ENCODE results near the gene MRPL10.

Gene MRPL10

GRCh38 chr17:47801906-47802305, 29.4 kb downstream of the MRPL10 start:
- no peak for TF ChIP-seq CTCF (IDR thresholded peaks at IDR 0.05; ENCODE audit: extremely low read depth, missing control alignments)
- no peak for DNase-seq (ENCODE audit: low spot score)

DNA sequence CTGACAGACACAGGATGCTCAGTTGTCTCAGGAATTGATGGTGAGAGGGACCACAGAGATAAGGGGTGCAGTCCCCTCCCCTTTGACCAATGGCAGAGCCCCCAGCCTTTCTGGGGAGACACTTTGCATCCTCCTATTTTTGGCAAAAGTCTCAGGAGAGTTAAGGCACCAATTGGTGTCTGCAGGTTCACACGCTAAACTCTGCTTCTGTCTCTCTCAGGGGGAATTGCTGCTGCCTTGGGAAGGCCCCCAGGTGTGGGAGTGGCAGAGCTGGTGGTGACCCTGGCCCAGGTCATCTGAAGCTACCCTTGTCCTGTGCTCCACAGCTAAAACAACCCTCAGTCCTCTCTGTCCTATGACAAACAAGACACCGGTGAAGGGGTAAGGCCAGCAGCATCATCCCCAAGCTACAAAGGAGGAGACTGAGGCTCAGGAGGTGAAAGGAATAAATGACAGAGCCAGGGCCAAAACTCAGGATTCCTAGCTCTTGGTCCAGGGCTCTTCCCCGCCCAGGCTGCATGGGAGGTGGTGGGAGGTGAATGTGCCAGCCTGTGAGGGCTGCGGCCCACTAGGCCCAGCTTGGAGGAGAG, 30.1 kb downstream of the MRPL10 start:
- TF ChIP-seq CTCF (IDR thresholded peaks at IDR 0.05; ENCODE audit: extremely low read depth, missing control alignments), result no peak
- no peak for DNase-seq (ENCODE audit: low spot score)

DNA sequence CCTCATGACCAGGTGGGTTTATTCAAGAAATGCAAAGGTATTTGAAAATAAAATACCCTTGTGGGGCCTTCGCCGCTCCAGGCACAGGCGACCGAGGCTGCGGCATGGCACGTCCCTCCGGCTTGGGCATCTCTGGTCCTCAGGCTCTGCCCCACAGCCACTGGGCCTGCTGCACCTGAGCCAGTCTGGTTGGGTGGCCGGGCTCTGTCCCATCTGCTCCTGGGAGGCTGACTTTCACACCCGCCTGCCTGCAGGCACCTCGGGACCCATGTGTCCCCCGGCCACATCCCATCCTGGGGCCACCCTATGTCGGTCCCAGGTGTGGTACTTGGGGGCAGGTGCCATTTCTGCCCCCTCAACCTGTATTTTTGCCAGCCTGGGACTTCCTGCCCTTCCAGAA, 30.7 kb downstream of the MRPL10 start:
- DNase-seq (ENCODE audit: low spot score), result no peak
- TF ChIP-seq CTCF (IDR thresholded peaks at IDR 0.05; ENCODE audit: extremely low read depth, missing control alignments), result no peak

- DNase-seq (ENCODE audit: low spot score), result no peak
- no peak for TF ChIP-seq CTCF (IDR thresholded peaks at IDR 0.05; ENCODE audit: extremely low read depth, missing control alignments)
Measured at GRCh38 chr17:47797797-47798196, 33.5 kb downstream of the MRPL10 start.

GRCh38 chr17:47792979-47793378, 38.4 kb downstream of the MRPL10 start:
- TF ChIP-seq CTCF (IDR thresholded peaks at IDR 0.05; ENCODE audit: extremely low read depth, missing control alignments), result no peak
- DNase-seq (ENCODE audit: low spot score), result no peak

DNA sequence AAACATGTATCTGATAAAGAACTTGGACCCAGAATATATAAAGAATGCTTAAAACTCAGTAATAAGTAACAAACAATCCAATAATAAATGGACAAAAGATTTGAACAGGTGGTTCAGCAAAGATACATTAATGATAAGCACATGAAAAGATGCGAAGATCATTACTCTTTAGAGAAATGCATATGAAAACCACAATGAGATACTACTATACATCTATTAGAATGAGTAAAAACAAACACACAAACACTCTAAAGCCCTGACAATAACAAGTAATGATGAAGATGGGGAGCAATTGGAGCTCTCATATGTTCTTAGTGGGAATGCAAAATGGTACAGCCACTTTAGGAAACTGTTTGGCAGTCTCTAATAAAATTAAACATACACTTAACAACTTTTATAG, 38.9 kb downstream of the MRPL10 start:
- no peak for TF ChIP-seq CTCF (IDR thresholded peaks at IDR 0.05; ENCODE audit: extremely low read depth, missing control alignments)
- no peak for DNase-seq (ENCODE audit: low spot score)

- TF ChIP-seq CTCF (IDR thresholded peaks at IDR 0.05; ENCODE audit: extremely low read depth, missing control alignments), result no peak
- no peak for DNase-seq (ENCODE audit: low spot score)
Measured at GRCh38 chr17:47791025-47791424, 40.3 kb downstream of the MRPL10 start.
